HCT116 (cell line): ENCODE measurements around the gene TMEM132D. TPM values are rescaled to one million over a fixed set of nuclear protein-coding genes. Genes with fewer than 3 reads are reported as not detected.

Source experiments
- ATAC-seq: fragments of 200-7000 bp; cut with Tn5 transposase; 2 replicates; pipeline ENCODE4 v1.9.1; 2020; ENCODE audit warnings: mild to moderate bottlenecking, moderate library complexity
- BruUV-seq: library from RNA; stranded (reverse); fragments of 400-500 nt; replicated peaks from 2 replicates; lab custom pipeline; 2021; lab: Mats Ljungman, UMichigan
- CTCF ChIA-PET: fragments of 300-600 bp; sonication (Branson Sonifier 250); formaldehyde crosslinking; loops from one replicate; lab custom pipeline; 2021; ENCODE audit warnings: antibody characterized with exemption; lab: Charles Lee
- POLR2A ChIA-PET: fragments of 300-600, 350-600 bp; sonication (Branson Sonifier 250); formaldehyde crosslinking; loops from one replicate; lab custom pipeline; 2021; ENCODE audit warnings: antibody characterized with exemption; lab: Charles Lee
- RAD21 ChIA-PET, 2 experiments: fragments of 300-600 bp; sonication (Branson Sonifier 250); formaldehyde crosslinking; loops; one replicate each; lab custom pipeline; 2023; ENCODE audit warnings: low total read pairs in 2 of 2; ENCODE audit not compliant: uncharacterized antibody in 2 of 2, unreplicated experiment in 2 of 2, low non-redundant PET in 1 of 2; lab: Charles Lee
- DNase-seq: peaks from one replicate; pipeline ENCODE4 v3.0.0-alpha.2; 2010; ENCODE audit warnings: low read depth, low spot score
- H2AFZ ChIP-seq: fragments of 200-600 bp; shearing (Covaris generic), sonication (generic); 2 replicates; pipeline ENCODE4 v1.6.1; 2017; ENCODE audit warnings: low read depth, mixed run types, mixed read lengths, antibody characterized with exemption, low read length; ENCODE audit not compliant: poor library complexity, severe bottlenecking
- H3K27ac ChIP-seq: 2 replicates; pipeline ENCODE4 v1.5.1; 2012; ENCODE audit warnings: low read depth, low read length
- H3K27me3 ChIP-seq: fragments of 200-600 bp; sonication (generic); 2 replicates; pipeline ENCODE4 v1.6.1; 2016; ENCODE audit warnings: mixed run types, low read length, mixed read lengths; ENCODE audit not compliant: insufficient read depth
- H3K36me3 ChIP-seq, 2 experiments: fragments of 200-500 bp in 1 of 2; fragments of 200-600 bp in 1 of 2; sonication (Bioruptor generic) in 1 of 2; sonication (generic) in 1 of 2; 2 replicates each; pipeline versions ENCODE4 v1.5.1 to v1.6.1; 2014 to 2016; ENCODE audit warnings: low read length in 2 of 2, inconsistent platforms in 1 of 2, mixed read lengths in 1 of 2, mixed run types in 1 of 2; ENCODE audit not compliant: insufficient read depth in 2 of 2, control insufficient read depth in 1 of 2
- H3K4me1 ChIP-seq, 2 experiments: fragments of 200-600 bp in 1 of 2; sonication (generic) in 1 of 2; 2 replicates each; pipeline versions ENCODE4 v1.5.1 to v1.6.1; 2012 to 2017; ENCODE audit warnings: low read length in 2 of 2, inconsistent platforms in 1 of 2, mild to moderate bottlenecking in 1 of 2, mixed read lengths in 1 of 2, mixed run types in 1 of 2, moderate library complexity in 1 of 2; ENCODE audit not compliant: insufficient read depth in 2 of 2, control insufficient read depth in 1 of 2
- H3K4me2 ChIP-seq: fragments of 200-600 bp; sonication (generic); 2 replicates; pipeline ENCODE4 v1.6.1; 2017; ENCODE audit warnings: mixed run types, low read length, mixed read lengths
- H3K4me3 ChIP-seq, 2 experiments: fragments of 200-600 bp in 1 of 2; sonication (generic) in 1 of 2; replicated peaks in 1 of 2; 2 replicates each; pipeline ENCODE4 v1.5.1; 2011 to 2016; ENCODE audit warnings: low read length in 2 of 2, control low read depth in 1 of 2, low read depth in 1 of 2, mild to moderate bottlenecking in 1 of 2, mixed read lengths in 1 of 2, mixed run types in 1 of 2
- H3K79me2 ChIP-seq: fragments of 200-600 bp; sonication (generic); 2 replicates; pipeline ENCODE4 v1.6.1; 2017; ENCODE audit warnings: mild to moderate bottlenecking, mixed run types, low read length, moderate library complexity, mixed read lengths; ENCODE audit not compliant: insufficient read depth
- H3K9ac ChIP-seq: fragments of 200-600 bp; sonication (generic); 2 replicates; pipeline ENCODE4 v1.6.1; 2016; ENCODE audit warnings: low read length, mixed read lengths
- H3K9me2 ChIP-seq: fragments of 200-600 bp; sonication (generic), shearing (Covaris generic); 2 replicates; pipeline ENCODE4 v1.6.1; 2017; ENCODE audit warnings: mixed run types, mild to moderate bottlenecking, moderate library complexity; ENCODE audit not compliant: insufficient read depth
- H3K9me3 ChIP-seq, 2 experiments: fragments of 200-500 bp in 1 of 2; fragments of 200-600 bp in 1 of 2; sonication (Bioruptor generic) in 1 of 2; sonication (generic) in 1 of 2; 2 replicates each; pipeline ENCODE4 v1.6.1; 2014 to 2017; ENCODE audit warnings: low read length in 2 of 2, mixed read lengths in 2 of 2, inconsistent platforms in 1 of 2, low read depth in 1 of 2, mild to moderate bottlenecking in 1 of 2, mixed run types in 1 of 2, moderate library complexity in 1 of 2; ENCODE audit not compliant: control insufficient read depth in 1 of 2, insufficient read depth in 1 of 2
- H4K20me1 ChIP-seq: fragments of 200-600 bp; sonication (generic), shearing (Covaris generic); 2 replicates; pipeline ENCODE4 v1.6.1; 2017; ENCODE audit warnings: mixed run types, mild to moderate bottlenecking, moderate library complexity; ENCODE audit not compliant: insufficient read depth
- CEBPB ChIP-seq: IDR thresholded peaks from 2 replicates; pipeline ENCODE4 v1.6.1; 2012; ENCODE audit warnings: low read depth
- EGR1 ChIP-seq: IDR thresholded peaks from 2 replicates; pipeline ENCODE4 v1.6.1; 2012; ENCODE audit warnings: low read depth
- FOSL1 ChIP-seq: IDR thresholded peaks from 2 replicates; pipeline ENCODE4 v1.6.1; 2012; ENCODE audit warnings: low read depth
- RAD21 ChIP-seq: IDR thresholded peaks from 2 replicates; pipeline ENCODE4 v1.6.1; 2012; ENCODE audit warnings: low read depth, mild to moderate bottlenecking
- SIN3A ChIP-seq: IDR thresholded peaks from 2 replicates; pipeline ENCODE4 v1.6.1; 2012; ENCODE audit warnings: low read depth
- SRF ChIP-seq: IDR thresholded peaks from 2 replicates; pipeline ENCODE4 v1.6.1; 2012; ENCODE audit warnings: low read depth
- TCF7L2 ChIP-seq: IDR thresholded peaks from 2 replicates; pipeline ENCODE4 v1.7.0; 2011; ENCODE audit warnings: borderline replicate concordance, inconsistent platforms; ENCODE audit not compliant: insufficient read depth, insufficient read length; ENCODE audit errors: extremely low read depth
- ZBTB33 ChIP-seq: IDR thresholded peaks from 2 replicates; pipeline ENCODE4 v1.6.1; 2011; ENCODE audit warnings: mild to moderate bottlenecking, low read length, moderate library complexity; ENCODE audit not compliant: insufficient replicate concordance; ENCODE audit errors: extremely low read depth
- intact Hi-C: fragments of 100-400 bp; cut with micrococcal nuclease; formaldehyde crosslinking; loops from 2 replicates; pipeline ENCODE4 v1.10.0; 2022
- total RNA-seq: library from RNA; stranded (reverse); gene quantifications from one replicate; pipeline ENCODE4 v1.2.1, GENCODE V29; 2021; ENCODE audit not compliant: unreplicated experiment
- TF ChIP-seq, protein P1 (sequence below), 3 experiments: fragments of 200-600 bp in 1 of 3; sonication (generic) in 1 of 3; IDR thresholded peaks in 2 of 3; conservative IDR thresholded peaks in 1 of 3; 2 replicates each; pipeline ENCODE4 v1.5.1; 2012 to 2017; ENCODE audit warnings: low read depth in 2 of 3, low read length in 2 of 3, antibody characterized with exemption in 1 of 3, borderline replicate concordance in 1 of 3, control low read depth in 1 of 3, mild to moderate bottlenecking in 1 of 3, mixed read lengths in 1 of 3, mixed run types in 1 of 3, moderate library complexity in 1 of 3; ENCODE audit not compliant: insufficient read depth in 1 of 3
- TF ChIP-seq, protein P2 (sequence below): IDR thresholded peaks from 2 replicates; pipeline ENCODE4 v1.6.1; 2012

TMEM132D gene
- total RNA-seq, 1 experiment from 2014 or later, result not detected

DNA sequence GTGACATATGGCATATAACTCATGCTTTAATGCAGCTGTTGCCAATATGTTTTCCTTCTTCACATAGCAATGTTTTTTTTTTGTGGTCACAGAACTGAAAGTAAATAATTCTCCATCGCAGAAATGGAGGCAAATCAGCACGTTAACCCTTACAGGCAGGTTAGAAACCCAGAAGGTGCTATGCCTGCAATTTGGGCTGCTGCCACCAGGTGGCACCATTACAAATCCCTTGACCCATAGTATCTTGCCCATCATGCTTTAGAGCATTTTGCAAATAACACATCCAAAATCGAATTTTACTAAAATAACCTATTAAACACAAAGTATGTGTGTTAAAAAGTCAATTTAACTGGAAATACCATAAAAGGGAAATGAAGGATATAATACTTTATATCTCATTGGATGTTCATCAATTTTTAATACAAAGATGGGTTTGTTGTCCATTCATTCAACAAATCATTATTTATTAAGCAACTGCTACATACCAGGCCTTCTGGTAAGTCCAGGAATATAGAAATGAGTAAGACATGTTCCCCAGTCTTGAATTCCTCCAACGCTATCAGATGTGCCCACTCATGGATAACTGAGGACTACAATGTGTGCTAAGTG lies 710.5 kb downstream of the TMEM132D start:
- ChIA-PET POLR2A (no interaction called here), RAD21 (no interaction called here), CTCF (no interaction called here)
- no peaks in the 10 kb centered on the region for H3K9me2 ChIP-seq
- peaks cover 0 to 9% of the 10 kb centered on the region in 2 experiments; a peak in 2 of 4 replicates for H3K9me3 ChIP-seq
- H3K36me3 ChIP-seq, result no peaks in the 10 kb centered on the region
- intact Hi-C loops, result loop anchor here (10.0 kb wide), 1 partner anchor 1141 kb away; the partner anchor contains the start of gene PIWIL1
- H3K9ac ChIP-seq, result no peak overlapping the region
- H3K4me3 ChIP-seq, result no peak overlapping the region
- H2AFZ ChIP-seq, result no peak overlapping the region
- no peak overlapping the region for H3K27ac ChIP-seq
- no peak for DNase-seq
- no TSS peak for BruUV-seq
- H3K4me2 ChIP-seq, result no peak overlapping the region
- H4K20me1 ChIP-seq, result no peaks in the 10 kb centered on the region
- H3K27me3 ChIP-seq, result no peaks in the 10 kb centered on the region
- H3K4me1 ChIP-seq, result no peaks in the 10 kb centered on the region
- TF ChIP-seq, protein P1, sequence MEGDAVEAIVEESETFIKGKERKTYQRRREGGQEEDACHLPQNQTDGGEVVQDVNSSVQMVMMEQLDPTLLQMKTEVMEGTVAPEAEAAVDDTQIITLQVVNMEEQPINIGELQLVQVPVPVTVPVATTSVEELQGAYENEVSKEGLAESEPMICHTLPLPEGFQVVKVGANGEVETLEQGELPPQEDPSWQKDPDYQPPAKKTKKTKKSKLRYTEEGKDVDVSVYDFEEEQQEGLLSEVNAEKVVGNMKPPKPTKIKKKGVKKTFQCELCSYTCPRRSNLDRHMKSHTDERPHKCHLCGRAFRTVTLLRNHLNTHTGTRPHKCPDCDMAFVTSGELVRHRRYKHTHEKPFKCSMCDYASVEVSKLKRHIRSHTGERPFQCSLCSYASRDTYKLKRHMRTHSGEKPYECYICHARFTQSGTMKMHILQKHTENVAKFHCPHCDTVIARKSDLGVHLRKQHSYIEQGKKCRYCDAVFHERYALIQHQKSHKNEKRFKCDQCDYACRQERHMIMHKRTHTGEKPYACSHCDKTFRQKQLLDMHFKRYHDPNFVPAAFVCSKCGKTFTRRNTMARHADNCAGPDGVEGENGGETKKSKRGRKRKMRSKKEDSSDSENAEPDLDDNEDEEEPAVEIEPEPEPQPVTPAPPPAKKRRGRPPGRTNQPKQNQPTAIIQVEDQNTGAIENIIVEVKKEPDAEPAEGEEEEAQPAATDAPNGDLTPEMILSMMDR (IDR thresholded peaks at IDR 0.05 in 2 of 3, conservative IDR thresholded peaks at IDR 0.05 in 1 of 3; ENCODE audit: borderline replicate concordance in 1 of 3, insufficient read depth in 1 of 3, low read depth in 2 of 3, low read length in 2 of 3), result peak in 2 of 3 experiments; percentile 72; a peak in 4 of 6 replicates
- TF ChIP-seq RAD21, result no peak
- TF ChIP-seq, all 23 proteins: peak for 1
- H3K79me2 ChIP-seq, result no peaks in the 10 kb centered on the region
- ATAC-seq, result no peak

DNA sequence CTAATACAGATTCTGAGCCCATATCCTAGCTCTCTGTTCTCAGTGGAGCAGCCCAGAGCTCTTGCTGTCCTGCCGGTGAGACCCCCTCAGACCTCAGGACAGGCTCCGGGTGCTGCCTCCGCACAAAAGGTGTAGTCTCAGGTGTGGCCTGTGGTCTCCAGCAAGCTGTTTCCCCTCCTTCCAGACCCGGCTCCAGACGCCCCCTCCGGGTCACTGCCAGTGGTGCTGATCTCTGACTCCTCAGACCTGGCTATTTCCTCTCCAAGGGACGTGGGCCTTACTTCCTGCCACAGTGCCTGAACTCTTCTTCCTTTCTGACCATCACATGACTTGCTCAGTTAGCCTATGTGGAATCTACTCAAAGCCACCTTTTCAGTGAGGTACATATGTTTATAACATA lies 713.0 kb downstream of the TMEM132D start:
- TF ChIP-seq FOSL1, result no peak
- TF ChIP-seq EGR1, result no peak
- TF ChIP-seq, protein P2, sequence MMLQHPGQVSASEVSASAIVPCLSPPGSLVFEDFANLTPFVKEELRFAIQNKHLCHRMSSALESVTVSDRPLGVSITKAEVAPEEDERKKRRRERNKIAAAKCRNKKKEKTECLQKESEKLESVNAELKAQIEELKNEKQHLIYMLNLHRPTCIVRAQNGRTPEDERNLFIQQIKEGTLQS, result no peak
- no peak for TF ChIP-seq ZBTB33
- no peak for TF ChIP-seq SRF
- no peak for TF ChIP-seq CEBPB
- TF ChIP-seq TCF7L2, result no peak
- TF ChIP-seq SIN3A, result no peak
- intact Hi-C loops, result loop anchor here (10.0 kb wide), 1 partner anchor 1144 kb away; the partner anchor contains the start of gene PIWIL1
- DNase-seq (no peak), ATAC-seq (no peak)
- no peak overlapping the region for H3K4me3 ChIP-seq
- no peaks in the 10 kb centered on the region for H3K4me1 ChIP-seq
- peaks cover 8 to 13% of the 10 kb centered on the region in 2 experiments; a peak in 2 of 4 replicates for H3K9me3 ChIP-seq
- BruUV-seq, result no TSS peak
- POLR2A ChIA-PET, result no interaction called here
- RAD21 ChIA-PET, result no interaction called here
- H4K20me1 ChIP-seq, result no peaks in the 10 kb centered on the region
- H3K79me2 ChIP-seq, result no peaks in the 10 kb centered on the region
- CTCF ChIA-PET, result no interaction called here
- H3K4me2 ChIP-seq, result no peak overlapping the region
- no peaks in the 10 kb centered on the region for H3K9me2 ChIP-seq
- no peaks in the 10 kb centered on the region for H3K36me3 ChIP-seq
- no peak overlapping the region for H3K27ac ChIP-seq
- H2AFZ ChIP-seq, result no peak overlapping the region
- H3K27me3 ChIP-seq, result no peaks in the 10 kb centered on the region
- no peak overlapping the region for H3K9ac ChIP-seq
